Measurements from ENCODE around the gene MRPL52.

DNA sequence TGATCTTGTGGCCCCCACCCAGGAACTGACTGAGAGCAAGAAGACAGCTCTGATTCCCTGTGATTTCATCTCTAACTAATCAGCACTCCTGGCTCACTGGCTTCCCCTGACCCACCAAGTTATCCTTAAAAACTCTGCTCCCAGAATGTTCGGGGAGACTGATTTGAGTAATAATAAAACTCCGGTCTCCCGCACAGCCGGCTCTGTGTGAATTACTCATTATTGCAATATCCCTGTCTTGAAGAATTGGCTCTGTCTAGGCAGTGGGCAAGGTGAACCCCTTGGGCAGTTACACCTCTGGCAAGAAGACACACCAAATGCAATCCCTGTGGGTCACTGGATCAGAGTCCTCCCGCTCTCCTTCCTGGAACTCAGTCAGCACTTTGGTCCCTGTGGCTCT is 35.7 kb upstream of the MRPL52 start:
- TF ChIP-seq EZH2phosphoT487 (IDR thresholded peaks at IDR 0.05; ENCODE audit: insufficient read depth, low read depth) (no peak), EZH2 (IDR thresholded peaks at IDR 0.05; ENCODE audit: insufficient read depth, poor library complexity, severe bottlenecking) (no peak)

All from GM23248 (cell line).